ENCODE measurements around the gene PCYT1B.

Gene PCYT1B

DNA sequence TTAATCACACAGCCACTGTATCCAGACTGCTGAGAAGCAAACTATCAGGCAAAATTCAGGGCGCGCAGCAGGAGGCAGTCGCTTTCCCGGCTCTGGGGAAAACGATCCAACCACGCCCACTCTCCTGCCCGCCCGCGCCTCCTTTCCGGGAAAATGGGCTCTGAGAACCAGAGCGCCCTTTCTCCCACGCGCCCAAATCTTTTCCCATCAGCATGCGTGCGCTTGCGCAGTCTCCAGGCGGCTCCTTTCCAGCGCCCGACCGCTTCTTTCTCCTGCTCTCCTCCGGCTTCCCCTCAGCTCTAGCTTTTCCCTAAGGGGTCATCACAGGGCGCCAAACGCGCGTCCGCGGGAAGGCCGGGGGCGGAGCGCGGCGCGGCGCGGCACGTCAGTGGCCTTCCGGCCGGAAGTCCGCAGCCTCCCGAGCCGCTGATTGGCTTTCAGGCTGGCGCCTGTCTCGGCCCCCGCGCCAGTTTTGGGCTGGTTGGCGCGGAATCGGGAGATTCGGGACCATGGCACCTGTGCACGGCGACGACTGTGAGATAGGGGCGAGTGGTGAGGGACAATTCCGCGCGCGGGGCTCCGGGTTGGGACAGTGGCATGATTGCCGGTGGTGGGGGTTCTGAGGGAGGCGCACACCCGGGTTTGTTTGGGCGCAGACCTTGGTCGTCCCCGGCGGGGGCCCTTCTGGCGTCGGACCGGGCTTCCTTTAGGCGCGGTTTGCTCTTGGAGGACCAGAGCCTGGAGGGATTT, 46.5 kb upstream of the PCYT1B start, which contains the start of gene POLA1 (continued):
- TF ChIP-seq ZIC2 (tag by site-specific recombination; IDR thresholded peaks at IDR 0.05) (peak; percentile 62), ZNF549 (tag by site-specific recombination; IDR thresholded peaks at IDR 0.05) (no peak), ZNF335 (tag by site-specific recombination; conservative IDR thresholded peaks at IDR 0.05) (peak; percentile 99), BCL11A (tag by site-specific recombination; IDR thresholded peaks at IDR 0.05; ENCODE audit: low read depth) (peak; percentile 50; the same call in 1 of the 2 replicates), HIC1 (tag by site-specific recombination; IDR thresholded peaks at IDR 0.05) (peak; percentile 81), INSM2 (tag by site-specific recombination; IDR thresholded peaks at IDR 0.05) (peak; percentile 67), ZNF501 (tag by site-specific recombination; IDR thresholded peaks at IDR 0.05) (peak; percentile 39; the same call in 1 of the 2 replicates), SCRT2 (tag by site-specific recombination; IDR thresholded peaks at IDR 0.05) (peak; percentile 79), ZNF391 (tag by site-specific recombination; IDR thresholded peaks at IDR 0.05; ENCODE audit: borderline replicate concordance, low read depth) (peak; percentile 10; the same call in 1 of the 2 replicates)
- TF ChIP-seq, protein P1, sequence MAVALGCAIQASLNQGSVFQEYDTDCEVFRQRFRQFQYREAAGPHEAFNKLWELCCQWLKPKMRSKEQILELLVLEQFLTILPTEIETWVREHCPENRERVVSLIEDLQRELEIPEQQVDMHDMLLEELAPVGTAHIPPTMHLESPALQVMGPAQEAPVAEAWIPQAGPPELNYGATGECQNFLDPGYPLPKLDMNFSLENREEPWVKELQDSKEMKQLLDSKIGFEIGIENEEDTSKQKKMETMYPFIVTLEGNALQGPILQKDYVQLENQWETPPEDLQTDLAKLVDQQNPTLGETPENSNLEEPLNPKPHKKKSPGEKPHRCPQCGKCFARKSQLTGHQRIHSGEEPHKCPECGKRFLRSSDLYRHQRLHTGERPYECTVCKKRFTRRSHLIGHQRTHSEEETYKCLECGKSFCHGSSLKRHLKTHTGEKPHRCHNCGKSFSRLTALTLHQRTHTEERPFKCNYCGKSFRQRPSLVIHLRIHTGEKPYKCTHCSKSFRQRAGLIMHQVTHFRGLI (tag by site-specific recombination; IDR thresholded peaks at IDR 0.05), result peak; percentile 84
- TF ChIP-seq, protein P2, sequence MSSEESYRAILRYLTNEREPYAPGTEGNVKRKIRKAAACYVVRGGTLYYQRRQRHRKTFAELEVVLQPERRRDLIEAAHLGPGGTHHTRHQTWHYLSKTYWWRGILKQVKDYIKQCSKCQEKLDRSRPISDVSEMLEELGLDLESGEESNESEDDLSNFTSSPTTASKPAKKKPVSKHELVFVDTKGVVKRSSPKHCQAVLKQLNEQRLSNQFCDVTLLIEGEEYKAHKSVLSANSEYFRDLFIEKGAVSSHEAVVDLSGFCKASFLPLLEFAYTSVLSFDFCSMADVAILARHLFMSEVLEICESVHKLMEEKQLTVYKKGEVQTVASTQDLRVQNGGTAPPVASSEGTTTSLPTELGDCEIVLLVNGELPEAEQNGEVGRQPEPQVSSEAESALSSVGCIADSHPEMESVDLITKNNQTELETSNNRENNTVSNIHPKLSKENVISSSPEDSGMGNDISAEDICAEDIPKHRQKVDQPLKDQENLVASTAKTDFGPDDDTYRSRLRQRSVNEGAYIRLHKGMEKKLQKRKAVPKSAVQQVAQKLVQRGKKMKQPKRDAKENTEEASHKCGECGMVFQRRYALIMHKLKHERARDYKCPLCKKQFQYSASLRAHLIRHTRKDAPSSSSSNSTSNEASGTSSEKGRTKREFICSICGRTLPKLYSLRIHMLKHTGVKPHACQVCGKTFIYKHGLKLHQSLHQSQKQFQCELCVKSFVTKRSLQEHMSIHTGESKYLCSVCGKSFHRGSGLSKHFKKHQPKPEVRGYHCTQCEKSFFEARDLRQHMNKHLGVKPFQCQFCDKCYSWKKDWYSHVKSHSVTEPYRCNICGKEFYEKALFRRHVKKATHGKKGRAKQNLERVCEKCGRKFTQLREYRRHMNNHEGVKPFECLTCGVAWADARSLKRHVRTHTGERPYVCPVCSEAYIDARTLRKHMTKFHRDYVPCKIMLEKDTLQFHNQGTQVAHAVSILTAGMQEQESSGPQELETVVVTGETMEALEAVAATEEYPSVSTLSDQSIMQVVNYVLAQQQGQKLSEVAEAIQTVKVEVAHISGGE (tag by site-specific recombination; conservative IDR thresholded peaks at IDR 0.05; ENCODE audit: low read depth), result peak; percentile 94

- no peak overlapping the region for H3K27ac ChIP-seq (ENCODE audit: extremely low read depth, low read depth, low read length)
- H3K4me3 ChIP-seq (ENCODE audit: low read depth, low read length), result no peak overlapping the region
- TF ChIP-seq ZNF501 (tag by site-specific recombination; IDR thresholded peaks at IDR 0.05), result no peak
- TF ChIP-seq ZNF16 (tag by site-specific recombination; IDR thresholded peaks at IDR 0.05; ENCODE audit: low read depth), result no peak
- no peak for TF ChIP-seq ZNF560 (tag by site-specific recombination; IDR thresholded peaks at IDR 0.05; ENCODE audit: borderline replicate concordance)
- TF ChIP-seq ZNF580 (tag by site-specific recombination; IDR thresholded peaks at IDR 0.05), result no peak
- no peak for TF ChIP-seq CTCF (tag by site-specific recombination; IDR thresholded peaks at IDR 0.05)
- peak; percentile 37; the same call in 1 of the 2 replicates for TF ChIP-seq ZNF280D (tag by site-specific recombination; IDR thresholded peaks at IDR 0.05)
- TF ChIP-seq, protein P1 (tag by site-specific recombination; IDR thresholded peaks at IDR 0.05), result no peak
- TF ChIP-seq ZNF335 (tag by site-specific recombination; conservative IDR thresholded peaks at IDR 0.05), result peak; percentile 50
- ChIA-PET POLR2A (no interaction called here), CTCF (no interaction called here)
- H3K36me3 ChIP-seq (ENCODE audit: control insufficient read depth in 2 of 2, insufficient read depth in 1 of 2, low read length in 2 of 2), result peaks cover 0 to 11% of the 10 kb centered on the region in 2 experiments; a peak in 1 of 3 replicates
- no peaks in the 10 kb centered on the region for H3K9me3 ChIP-seq (ENCODE audit: control insufficient read depth, insufficient read depth, low read depth, low read length)
- peaks cover 3% of the 10 kb centered on the region; the same call in 1 of the 2 replicates for H3K4me1 ChIP-seq (ENCODE audit: control insufficient read depth, insufficient read depth, low read length)
Observed at GRCh38 chrX:24692305-24692704, 45.2 kb upstream of the PCYT1B start.
